A549 (cell line): ENCODE results near the gene CMTM7. TPM values are rescaled to one million over a fixed set of nuclear protein-coding genes. Genes with fewer than 3 reads are reported as not detected.

Source experiments
- ATAC-seq, 2 experiments: fragments of 200-7000 bp in 1 of 2; fragments of >200 bp in 1 of 2; cut with Nextera tagmentation in 1 of 2; cut with Tn5 transposase in 1 of 2; 3 replicates each; pipeline versions ENCODE4 v1.8.0 to v1.9.1; 2018 to 2020; ENCODE audit warnings: mild to moderate bottlenecking in 1 of 2, moderate library complexity in 1 of 2
- CTCF ChIA-PET: fragments of 300-600 bp; sonication (Branson Sonifier 250); formaldehyde crosslinking; extraction: SDS; loops from one replicate; lab custom pipeline; 2021; ENCODE audit warnings: antibody characterized with exemption, inconsistent platforms; lab: Yijun Ruan, JAX
- POLR2A ChIA-PET: fragments of 350-600 bp; formaldehyde crosslinking; extraction: SDS; loops from one replicate; lab custom pipeline; 2021; ENCODE audit warnings: antibody characterized with exemption, inconsistent platforms; lab: Yijun Ruan, JAX
- DNase-seq, 2 experiments: peaks; one replicate each; pipeline versions ENCODE4 v3.0.0 to v3.0.0-alpha.2; 2011 to 2016; ENCODE audit warnings: low read depth in 1 of 2, low spot score in 1 of 2
- FAIRE-seq: peaks from 2 replicates; lab custom pipeline; 2011; peaks lifted over from hg19 to GRCh38; lab: Jason Lieb, UNC
- H3K27ac ChIP-seq, 2 experiments: fragments of >200 bp; sonication (Bioruptor Twin); formaldehyde crosslinking; 3 replicates each; pipeline ENCODE4 v1.5.1; 2016 to 2017
- H3K4me1 ChIP-seq: fragments of >200 bp; sonication (Bioruptor Twin); formaldehyde crosslinking; 3 replicates; pipeline ENCODE4 v1.6.1; 2016
- H3K4me2 ChIP-seq: fragments of >200 bp; sonication (Bioruptor Twin); formaldehyde crosslinking; 3 replicates; pipeline ENCODE4 v1.6.1; 2016
- H3K4me3 ChIP-seq: fragments of >200 bp; sonication (Bioruptor Twin); formaldehyde crosslinking; 3 replicates; pipeline ENCODE4 v1.5.1; 2016
- H3K9me3 ChIP-seq: fragments of >200 bp; sonication (Bioruptor Twin); formaldehyde crosslinking; 3 replicates; pipeline ENCODE4 v1.6.1; 2016
- ATOH8 ChIP-seq: fragments of 250-450 bp; sonication (Bioruptor Pico); IDR thresholded peaks from 2 replicates; pipeline ENCODE4 v1.5.0; 2020; ENCODE audit warnings: low read depth, mild to moderate bottlenecking, moderate library complexity
- BHLHE40 ChIP-seq: IDR thresholded peaks from 2 replicates; pipeline ENCODE4 v1.6.1; 2012; ENCODE audit warnings: low read depth, low read length, inconsistent platforms
- CBX8 ChIP-seq: fragments of 200-600 bp; sonication (generic); IDR thresholded peaks from 2 replicates; pipeline ENCODE4 v1.6.1; 2016
- CEBPB ChIP-seq, 2 experiments: fragments of >200 bp in 1 of 2; sonication (Bioruptor Twin) in 1 of 2; formaldehyde crosslinking in 1 of 2; IDR thresholded peaks; 2 replicates each; pipeline ENCODE4 v1.6.1; 2012 to 2016
- CHD4 ChIP-seq: fragments of 200-600 bp; sonication (generic); IDR thresholded peaks from 2 replicates; pipeline ENCODE4 v1.6.1; 2016; ENCODE audit warnings: antibody characterized with exemption, mild to moderate bottlenecking, borderline replicate concordance
- CTCF ChIP-seq: fragments of >200 bp; sonication (Bioruptor Twin); formaldehyde crosslinking; IDR thresholded peaks from 3 replicates; pipeline ENCODE4 v1.5.1; 2016
- EHMT2 ChIP-seq: fragments of 200-600 bp; sonication (generic); IDR thresholded peaks from 2 replicates; pipeline ENCODE4 v1.6.1; 2016; ENCODE audit warnings: antibody characterized with exemption, low read depth, mild to moderate bottlenecking, moderate library complexity
- ELK1 ChIP-seq: fragments of 150-350 bp; IDR thresholded peaks from 2 replicates; pipeline ENCODE4 v1.6.1; 2014; ENCODE audit warnings: low read depth, mild to moderate bottlenecking, low read length
- EP300 ChIP-seq, 2 experiments: fragments of >200 bp; sonication (Bioruptor Twin); formaldehyde crosslinking; IDR thresholded peaks; 2 replicates in 1 of 2; 3 replicates in 1 of 2; pipeline ENCODE4 v1.6.1; 2016 to 2017
- FOSL2 ChIP-seq, 2 experiments: fragments of 450-650 bp in 1 of 2; fragments of >200 bp in 1 of 2; sonication (Bioruptor Twin) in 1 of 2; formaldehyde crosslinking; IDR thresholded peaks; 2 replicates each; pipeline versions ENCODE4 v1.5.0 to v1.6.1; 2016 to 2020; ENCODE audit warnings: mild to moderate bottlenecking in 1 of 2, moderate library complexity in 1 of 2
- GATA3 ChIP-seq: IDR thresholded peaks from 2 replicates; pipeline ENCODE4 v1.6.1; 2012; ENCODE audit warnings: borderline replicate concordance
- HMGXB4 ChIP-seq: fragments of 250-450 bp; sonication (Bioruptor Pico); IDR thresholded peaks from 2 replicates; pipeline ENCODE4 v1.5.0; 2021; ENCODE audit warnings: mild to moderate bottlenecking, moderate library complexity, borderline replicate concordance
- HOXB13 ChIP-seq: fragments of 250-450 bp; sonication (Bioruptor Pico); IDR thresholded peaks from 2 replicates; pipeline ENCODE4 v1.5.0; 2020; ENCODE audit warnings: low read depth, mild to moderate bottlenecking, moderate library complexity
- HOXB5 ChIP-seq: fragments of 250-450 bp; sonication (Bioruptor Pico); IDR thresholded peaks from 2 replicates; pipeline ENCODE4 v1.5.0; 2020; ENCODE audit warnings: mild to moderate bottlenecking, moderate library complexity
- JUN ChIP-seq, 2 experiments: fragments of >200 bp; sonication (Bioruptor Twin); formaldehyde crosslinking; IDR thresholded peaks; 2 replicates in 1 of 2; 3 replicates in 1 of 2; pipeline ENCODE4 v1.6.1; 2016 to 2017
- MAX ChIP-seq: IDR thresholded peaks from 2 replicates; pipeline ENCODE4 v1.6.1; 2012
- NPAS2 ChIP-seq: fragments of 250-450 bp; sonication (Bioruptor Pico); IDR thresholded peaks from 2 replicates; pipeline ENCODE4 v1.8.0; 2022; ENCODE audit warnings: mild to moderate bottlenecking, moderate library complexity, borderline replicate concordance
- POLR2A ChIP-seq: IDR thresholded peaks from 2 replicates; pipeline ENCODE4 v1.6.1; 2012; ENCODE audit warnings: mild to moderate bottlenecking, low read length
- RCOR1 ChIP-seq: fragments of 150-350 bp; IDR thresholded peaks from 2 replicates; pipeline ENCODE4 v1.6.1; 2014; ENCODE audit warnings: antibody characterized with exemption, low read length, low read depth
- REST ChIP-seq: fragments of 200-600 bp; sonication (generic); IDR thresholded peaks from 2 replicates; pipeline ENCODE4 v1.6.1; 2016; ENCODE audit warnings: antibody characterized with exemption, mild to moderate bottlenecking, moderate library complexity
- RNF2 ChIP-seq: fragments of 200-600 bp; sonication (generic); IDR thresholded peaks from 2 replicates; pipeline ENCODE4 v1.6.1; 2016; ENCODE audit warnings: low read depth, mild to moderate bottlenecking, antibody characterized with exemption, moderate library complexity, borderline replicate concordance
- SREBF2 ChIP-seq: fragments of 450-650 bp; IDR thresholded peaks from 2 replicates; pipeline ENCODE4 v1.6.1; 2014; ENCODE audit warnings: mild to moderate bottlenecking, moderate library complexity
- TFCP2L1 ChIP-seq: fragments of 250-450 bp; sonication (Bioruptor Pico); IDR thresholded peaks from 2 replicates; pipeline ENCODE4 v1.5.0; 2021; ENCODE audit warnings: mild to moderate bottlenecking
- ZFP36 ChIP-seq: fragments of 450-650 bp; IDR thresholded peaks from 2 replicates; pipeline ENCODE4 v1.6.1; 2014; ENCODE audit warnings: borderline replicate concordance; ENCODE audit not compliant: partially characterized antibody
- WGBS: methylation state at CpG from one replicate; pipeline ENCODE4 v1.1.6; 2017; ENCODE audit errors: missing lambda C conversion rate; 5-methylcytosine and 5-hydroxymethylcytosine counted together
- polyA plus RNA-seq, 4 experiments: library from polyadenylated mRNA; depleted of rRNA in 3 of 4; stranded (reverse); fragments of >200 nt; fragmentation: RNase III in 1 of 4; extraction: RNeasy Plus Mini Kit Qiagen cat#74134 plus additional on column Dnase treatment in 1 of 4; gene quantifications; 2 replicates in 3 of 4; 3 replicates in 1 of 4; pipeline ENCODE4 v1.2.3, GENCODE V29; 2011 to 2017

Gene CMTM7
- polyA plus RNA-seq, 2 of the 4 experiments (the other 2 are of a cell fraction): 14.2 to 18.7 TPM

GRCh38 chr3:32349184-32349583 lies 42.5 kb upstream of the CMTM7 start:
- Histone ChIP-seq H3K9me3 (no peaks in the 10 kb centered on the region), H3K4me3 (no peak overlapping the region), H3K27ac (no peak overlapping the region), H3K4me1 (peaks cover 3% of the 10 kb centered on the region; the same call in 1 of the 3 replicates), H3K4me2 (no peak overlapping the region)
- no peak for TF ChIP-seq TFCP2L1 (CRISPR knock-in tag)
- TF ChIP-seq CTCF: no peak
- TF ChIP-seq POLR2A: no peak
- TF ChIP-seq HOXB5: no peak
- no peak for TF ChIP-seq GATA3
- TF ChIP-seq FOSL2 (IDR thresholded peaks at IDR 0.05): no peak
- TF ChIP-seq FOSL2 (CRISPR knock-in tag; IDR thresholded peaks at IDR 0.05): no peak
- TF ChIP-seq HMGXB4 (CRISPR knock-in tag): no peak
- TF ChIP-seq NPAS2 (CRISPR knock-in tag): no peak
- no peak for TF ChIP-seq CEBPB (IDR thresholded peaks at IDR 0.05)
- TF ChIP-seq ELK1: no peak
- no peak for TF ChIP-seq SREBF2
- TF ChIP-seq REST: no peak
- TF ChIP-seq ZFP36: no peak
- TF ChIP-seq CHD4: no peak
- no peak for TF ChIP-seq BHLHE40
- no peak for TF ChIP-seq CBX8
- TF ChIP-seq MAX: no peak
- TF ChIP-seq JUN (IDR thresholded peaks at IDR 0.05): no peak
- TF ChIP-seq EP300 (IDR thresholded peaks at IDR 0.05): no peak
- FAIRE-seq (no peak), ATAC-seq (no peak), DNase-seq (no peak)
- CTCF ChIA-PET: no interaction called here
- WGBS: 95% methylated on average over 2 of the region's 2 CpGs
- POLR2A ChIA-PET: no interaction called here

- TF ChIP-seq RNF2 (no peak), CHD4 (no peak), EHMT2 (no peak), RCOR1 (no peak), HOXB13 (no peak), ATOH8 (no peak)
- H3K27ac ChIP-seq: no peak overlapping the region
- no peak overlapping the region for H3K4me2 ChIP-seq
- ATAC-seq (no peak), DNase-seq (no peak), FAIRE-seq (no peak)
- H3K4me3 ChIP-seq: no peak overlapping the region
- peaks cover 7% of the 10 kb centered on the region; the same call in 1 of the 3 replicates for H3K4me1 ChIP-seq
- POLR2A ChIA-PET: no interaction called here
- no peaks in the 10 kb centered on the region for H3K9me3 ChIP-seq
- CTCF ChIA-PET: interaction anchor here (0.7 kb wide), 1 partner anchor 835 kb away, joined by 3 read pairs; no protein-coding TSS in a partner anchor
Measured at GRCh38 chr3:32352563-32352962, 39.1 kb upstream of the CMTM7 start.
